HG02623 (cell line): Measurements from ENCODE around the gene C6orf136.
"Not testable (repeated sequence)": the region's sequence is repeated elsewhere in the genome, so short reads cannot be mapped to it uniquely, and the experiment has no call there.

Experiments
- ATAC-seq: cut with Tn5 transposase; IDR thresholded peaks from one replicate; pipeline ENCODE4 v1.9.1; 2021; ENCODE audit warnings: moderate library complexity; ENCODE audit not compliant: unreplicated experiment

C6orf136 gene, protein sequence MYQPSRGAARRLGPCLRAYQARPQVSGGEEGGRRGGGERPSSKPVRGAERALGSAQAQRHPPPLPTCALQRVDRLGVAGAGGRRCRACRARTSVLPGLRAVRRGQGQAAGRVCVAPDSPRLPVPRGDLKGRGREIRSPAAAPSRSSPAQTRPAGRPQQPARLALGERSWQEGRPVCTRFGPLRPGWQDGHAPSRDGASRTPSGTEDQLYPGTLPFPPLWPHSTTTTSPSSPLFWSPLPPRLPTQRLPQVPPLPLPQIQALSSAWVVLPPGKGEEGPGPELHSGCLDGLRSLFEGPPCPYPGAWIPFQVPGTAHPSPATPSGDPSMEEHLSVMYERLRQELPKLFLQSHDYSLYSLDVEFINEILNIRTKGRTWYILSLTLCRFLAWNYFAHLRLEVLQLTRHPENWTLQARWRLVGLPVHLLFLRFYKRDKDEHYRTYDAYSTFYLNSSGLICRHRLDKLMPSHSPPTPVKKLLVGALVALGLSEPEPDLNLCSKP

DNA sequence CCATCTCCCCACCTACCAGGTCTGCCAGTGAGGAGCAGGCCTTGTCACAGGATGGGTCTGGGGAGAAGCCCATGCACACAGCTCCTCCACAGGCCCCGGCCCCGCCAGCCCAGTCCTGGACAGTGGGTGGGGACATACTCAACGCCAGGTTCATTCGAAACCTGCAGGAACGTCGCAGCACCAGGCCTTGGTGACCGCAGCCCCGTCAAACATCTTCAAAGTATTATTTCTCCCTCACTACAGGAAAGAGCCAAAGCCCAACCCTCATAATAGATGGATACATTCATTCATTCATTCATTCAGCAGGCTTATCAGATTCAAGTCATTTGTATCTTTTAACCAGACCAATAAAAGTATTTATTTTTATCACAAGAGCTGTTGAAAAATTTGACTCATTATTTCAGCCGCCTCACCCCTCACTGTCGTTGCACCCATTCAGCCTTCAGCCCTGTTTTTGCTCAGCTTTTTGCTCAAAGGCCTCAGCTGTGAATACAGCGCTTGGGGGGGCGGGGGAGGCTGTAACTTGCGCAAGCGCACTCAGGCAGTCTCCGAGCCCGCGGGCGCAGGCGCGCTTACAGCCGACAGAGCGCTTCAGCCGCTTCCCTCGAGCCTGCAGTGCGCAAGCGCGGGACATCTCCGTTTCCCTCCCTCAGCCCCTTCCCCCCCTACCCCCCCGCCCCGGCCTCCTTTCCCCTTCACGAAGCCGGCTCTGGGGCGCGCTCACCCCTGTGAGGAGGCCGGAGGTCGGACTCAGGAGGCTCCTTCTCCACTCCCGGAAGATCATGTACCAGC, at the start of gene C6orf136:
Gene C6orf136, plus strand, starts transcription at position 684 of the 792 bp plus-strand sequence. Its CDS starts 99 bp downstream, at position 783.
- peak; percentile 56 for ATAC-seq

DNA sequence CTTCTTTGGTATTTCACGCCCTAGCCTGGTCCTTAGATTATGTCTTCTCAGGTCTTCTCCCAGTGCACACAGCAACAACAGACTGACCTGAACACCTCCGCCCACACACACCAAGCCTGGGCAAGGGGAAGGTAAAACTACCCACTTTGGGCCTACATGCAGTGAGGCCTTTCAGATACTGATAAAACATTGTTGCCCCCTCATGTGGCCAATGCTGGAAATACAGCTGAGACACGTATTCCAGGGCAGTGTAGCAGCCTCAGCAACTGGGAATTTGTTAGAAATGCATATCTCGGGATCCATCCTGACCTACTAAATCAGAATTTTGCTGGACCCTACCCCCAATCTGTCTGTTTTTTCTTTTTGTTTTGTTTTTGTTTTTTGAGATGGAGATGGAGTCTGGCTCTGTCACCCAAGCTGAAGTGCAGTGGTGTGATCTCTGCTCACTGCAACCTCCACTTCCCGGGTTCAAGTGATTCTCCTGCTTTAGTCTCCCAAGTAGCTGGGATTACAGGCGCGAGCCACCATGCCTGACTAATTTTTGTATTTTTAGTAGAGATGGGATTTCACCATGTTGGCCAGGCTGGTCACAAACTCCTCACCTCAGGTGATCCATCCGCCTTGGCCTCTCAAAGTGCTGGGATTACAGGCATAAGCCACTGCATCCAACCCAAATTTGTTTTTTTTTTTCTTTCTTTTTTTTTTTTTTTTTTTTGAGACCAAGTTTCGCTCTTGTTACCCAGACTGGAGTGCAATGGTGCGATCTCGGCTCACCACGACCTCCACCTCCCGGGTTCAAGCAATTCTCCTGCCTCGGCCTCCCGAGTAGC, 49.4 kb upstream of the C6orf136 start:
- ATAC-seq, result not testable (repeated sequence)

DNA sequence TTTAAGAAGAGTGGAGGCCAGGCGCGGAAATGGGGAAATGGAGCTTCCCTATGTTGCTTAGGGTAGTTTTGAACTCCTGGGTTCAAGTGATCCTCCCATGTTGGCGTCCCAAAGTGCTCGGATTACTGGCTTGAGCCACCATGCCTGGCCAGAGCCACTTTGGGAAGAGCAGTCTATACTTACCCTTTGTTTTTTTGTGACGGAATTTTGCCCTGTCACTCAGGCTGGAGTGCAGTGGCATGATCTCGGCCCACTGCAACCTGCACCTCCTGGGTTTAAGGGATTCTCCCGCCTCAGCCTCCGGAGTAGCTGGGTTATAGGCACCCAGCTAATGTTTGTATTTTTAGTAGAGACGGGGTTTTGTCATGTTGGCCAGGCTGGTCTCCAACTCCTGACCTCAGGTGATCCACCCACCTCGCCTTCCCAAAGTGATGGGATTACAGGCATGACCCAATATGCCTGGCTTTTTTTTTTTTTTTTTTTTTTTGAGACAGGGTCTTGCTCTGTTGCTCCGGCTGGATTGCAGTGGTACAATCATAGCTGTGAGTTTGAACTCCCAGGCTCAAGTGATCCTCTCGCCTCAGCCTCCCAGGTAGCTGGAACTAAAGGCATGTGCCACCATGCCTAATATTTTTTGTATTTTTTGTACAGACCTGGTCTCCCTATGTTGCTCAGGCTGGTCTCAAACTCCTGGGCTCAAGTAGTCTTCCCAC, 47.9 kb upstream of the C6orf136 start:
- no peak for ATAC-seq

DNA sequence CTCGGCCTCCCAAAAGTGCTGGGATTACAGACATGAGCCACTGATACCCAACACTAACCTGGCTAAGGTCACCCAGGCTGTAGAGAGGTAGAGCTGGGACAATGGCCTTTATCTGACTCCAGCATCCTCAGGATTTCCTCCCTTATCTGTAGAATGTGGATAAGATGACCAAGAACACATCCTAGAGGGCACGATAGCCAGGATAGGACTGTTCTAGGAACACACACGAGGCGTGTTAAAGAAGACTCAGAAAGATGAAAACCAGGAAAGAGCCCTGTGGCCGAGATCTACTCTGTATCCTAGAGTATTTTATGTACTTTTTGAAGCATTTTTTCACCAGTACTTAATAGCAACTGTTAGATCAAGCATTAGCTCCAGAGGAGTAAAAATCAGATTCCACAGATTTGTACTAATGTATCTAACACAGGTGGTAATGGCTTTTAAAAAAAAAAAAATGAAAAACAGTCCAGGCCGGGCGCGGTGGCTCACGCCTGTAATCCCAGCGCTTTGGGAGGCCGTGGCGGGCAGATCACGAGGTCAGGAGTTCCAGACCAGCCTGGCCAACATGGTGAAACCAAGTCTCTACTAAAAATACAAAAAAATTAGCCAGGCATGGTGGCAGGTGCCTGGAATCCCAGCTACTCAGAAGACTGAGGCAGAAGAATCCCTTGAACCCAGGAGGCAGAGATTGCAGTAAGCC, 47.2 kb upstream of the C6orf136 start:
- no peak for ATAC-seq

DNA sequence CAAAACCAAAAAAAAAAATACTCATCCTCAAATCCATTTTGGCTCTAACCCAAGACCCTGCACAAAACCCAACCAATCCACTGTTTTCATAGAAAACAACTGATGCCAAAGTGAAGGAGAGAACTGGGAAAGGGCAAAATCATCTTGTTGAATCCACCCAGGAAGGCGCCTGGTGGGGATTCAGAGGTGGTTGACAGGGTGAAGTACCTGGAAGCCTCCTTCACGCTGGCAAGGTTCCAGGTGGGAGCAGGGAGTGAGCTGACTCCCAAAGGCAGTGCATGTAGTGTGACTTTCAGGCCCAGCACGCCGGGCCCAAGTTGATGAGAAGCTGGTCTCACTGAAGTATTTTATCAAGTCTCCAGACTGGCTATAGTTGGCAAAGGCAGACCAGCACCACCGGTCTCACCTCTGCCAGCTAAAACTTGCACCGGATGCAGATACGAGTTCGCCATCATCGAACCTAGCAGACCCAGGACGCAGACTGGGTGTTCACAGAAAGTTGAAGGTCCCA, 46.4 kb upstream of the C6orf136 start:
- ATAC-seq, result no peak

DNA sequence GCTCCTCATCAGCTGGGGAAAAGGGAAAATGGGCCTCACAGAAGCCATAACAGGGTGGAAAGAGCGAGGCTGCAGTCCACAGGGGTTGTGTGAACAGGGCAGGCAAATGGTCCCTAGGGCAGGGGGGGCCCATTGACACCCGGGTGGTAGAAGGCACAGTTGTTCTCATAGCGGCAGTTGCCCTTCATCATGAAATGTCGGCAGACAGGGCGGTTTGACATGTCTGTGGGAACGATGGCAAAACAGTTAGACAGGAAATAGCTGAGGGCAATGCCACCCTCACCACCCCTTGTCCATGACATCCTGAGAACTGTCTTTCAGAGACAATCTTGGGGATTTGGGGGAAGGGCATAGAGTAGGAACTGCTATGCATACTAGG, 45.5 kb upstream of the C6orf136 start:
- no peak for ATAC-seq

GRCh38 chr6:30601815-30602641, 44.9 kb upstream of the C6orf136 start:
- no peak for ATAC-seq

DNA sequence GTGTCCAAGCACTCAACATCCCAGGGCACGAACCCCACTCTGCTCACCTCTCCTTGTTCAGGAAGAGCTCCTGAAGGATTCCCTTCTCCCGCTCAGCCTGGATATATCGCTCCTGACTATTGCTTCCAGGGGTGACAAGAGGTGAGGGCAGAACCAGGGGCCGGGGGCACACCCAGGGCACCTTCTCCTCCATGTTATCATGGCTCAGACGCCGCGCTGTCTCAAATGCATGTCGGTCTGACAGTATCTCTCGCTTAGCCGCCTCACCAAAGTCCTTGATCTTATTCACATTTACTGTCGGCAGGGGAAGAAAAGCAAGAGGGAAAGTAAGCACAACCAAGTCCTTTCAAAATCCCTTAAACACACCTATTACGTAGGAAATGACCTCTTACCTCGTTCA, 43.0 kb upstream of the C6orf136 start:
- no peak for ATAC-seq

DNA sequence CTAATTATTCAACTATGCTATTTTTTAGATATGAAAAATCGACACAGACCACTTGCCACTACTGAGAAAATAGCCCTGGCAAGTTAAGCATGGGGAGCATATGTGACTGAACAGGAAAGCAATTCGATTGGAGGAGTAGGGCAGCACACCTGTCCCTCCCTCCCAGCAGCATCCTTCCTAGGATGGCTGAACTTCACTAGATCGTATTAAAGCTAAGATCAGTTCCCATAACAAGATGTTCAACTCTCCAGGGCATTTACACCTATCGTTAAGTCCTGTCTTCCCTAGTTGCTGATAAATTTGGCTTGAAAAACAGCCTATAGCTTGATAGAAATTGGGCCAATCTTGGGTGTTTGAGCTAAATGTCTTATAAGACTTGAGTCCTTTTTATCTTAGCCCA, 36.9 kb upstream of the C6orf136 start:
- no peak for ATAC-seq

DNA sequence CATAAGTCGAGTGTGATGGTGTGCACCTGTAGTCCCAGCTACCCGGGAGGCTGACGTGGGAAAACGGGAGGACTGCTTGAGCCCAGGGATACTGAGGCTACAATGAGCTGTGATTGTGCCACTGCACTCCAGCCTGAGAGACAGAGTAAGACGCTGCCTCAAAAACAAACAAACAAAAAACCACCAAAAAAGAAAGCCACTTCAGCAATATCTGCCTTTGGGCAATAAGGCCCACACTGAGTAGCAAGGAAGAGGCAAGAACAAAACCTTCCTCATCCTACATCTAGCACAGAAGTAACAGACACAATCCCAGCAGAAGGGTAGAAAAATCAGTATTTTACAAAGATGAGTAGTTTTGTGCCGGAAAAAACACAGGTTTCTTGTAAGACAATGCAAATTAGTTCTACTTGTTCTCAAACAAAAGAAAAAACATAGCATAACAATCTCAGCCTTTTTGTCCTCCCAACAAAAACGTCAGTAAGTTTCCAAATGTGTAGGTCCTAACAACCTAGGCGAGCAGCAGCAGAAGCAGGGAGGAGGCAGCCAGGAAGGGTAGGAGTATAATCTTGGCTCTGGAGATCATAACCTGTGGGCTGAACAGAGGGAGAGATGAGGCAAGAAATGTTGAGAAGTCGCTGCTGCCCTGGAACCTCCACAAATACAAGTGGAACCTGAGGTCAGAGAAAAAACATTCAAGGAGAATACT, 35.6 kb upstream of the C6orf136 start:
- no peak for ATAC-seq

GRCh38 chr6:30611856-30612194, 35.1 kb upstream of the C6orf136 start:
- no peak for ATAC-seq

DNA sequence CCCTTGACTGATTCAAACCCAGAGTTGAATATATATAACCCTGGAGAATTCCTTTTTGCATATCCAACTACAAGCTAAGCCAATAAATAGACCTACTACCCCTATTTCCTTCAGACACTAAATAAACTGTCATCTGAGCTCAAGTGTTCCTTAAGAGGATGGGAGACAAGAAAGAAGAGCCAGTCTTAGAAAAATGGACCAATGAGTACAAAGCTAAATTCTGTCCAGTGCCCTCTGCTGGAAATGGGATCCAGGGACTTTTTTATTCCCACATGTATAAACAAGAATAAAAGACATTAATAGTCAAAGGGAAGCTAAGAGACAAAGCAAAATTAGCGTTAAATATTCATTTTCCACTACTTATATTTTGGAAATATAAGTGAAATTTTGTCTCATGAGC, 34.7 kb upstream of the C6orf136 start:
- no peak for ATAC-seq

DNA sequence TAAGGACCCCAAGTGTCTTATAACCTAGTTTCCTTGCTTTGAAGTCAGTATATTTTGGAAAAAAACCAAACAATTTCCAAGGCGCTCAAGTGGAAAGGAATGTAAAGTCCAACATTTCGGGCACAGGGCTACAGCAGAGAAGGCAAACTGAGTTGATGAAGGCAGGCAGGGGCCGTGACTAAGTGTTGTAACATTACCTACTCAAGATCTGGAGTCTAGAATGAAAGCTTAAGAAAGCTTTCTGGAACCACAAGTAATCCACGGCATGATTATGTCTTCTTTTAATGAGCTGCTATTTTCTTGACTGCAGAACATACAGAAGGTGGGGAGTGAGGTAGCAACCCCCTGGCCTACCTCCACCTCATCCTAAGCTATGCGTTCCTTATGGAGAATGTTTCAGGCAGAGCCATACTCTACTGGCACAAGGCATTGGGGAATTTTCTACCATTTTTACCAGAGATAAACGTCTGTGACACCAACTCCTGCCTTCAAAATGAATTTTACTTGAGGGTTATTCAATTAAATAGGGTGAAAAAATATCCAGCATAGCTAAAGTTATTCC, 34.2 kb upstream of the C6orf136 start:
- no peak for ATAC-seq

- no peak for ATAC-seq
These were observed 33.5 kb upstream of the C6orf136 start for GRCh38 chr6:30613251-30614043.

DNA sequence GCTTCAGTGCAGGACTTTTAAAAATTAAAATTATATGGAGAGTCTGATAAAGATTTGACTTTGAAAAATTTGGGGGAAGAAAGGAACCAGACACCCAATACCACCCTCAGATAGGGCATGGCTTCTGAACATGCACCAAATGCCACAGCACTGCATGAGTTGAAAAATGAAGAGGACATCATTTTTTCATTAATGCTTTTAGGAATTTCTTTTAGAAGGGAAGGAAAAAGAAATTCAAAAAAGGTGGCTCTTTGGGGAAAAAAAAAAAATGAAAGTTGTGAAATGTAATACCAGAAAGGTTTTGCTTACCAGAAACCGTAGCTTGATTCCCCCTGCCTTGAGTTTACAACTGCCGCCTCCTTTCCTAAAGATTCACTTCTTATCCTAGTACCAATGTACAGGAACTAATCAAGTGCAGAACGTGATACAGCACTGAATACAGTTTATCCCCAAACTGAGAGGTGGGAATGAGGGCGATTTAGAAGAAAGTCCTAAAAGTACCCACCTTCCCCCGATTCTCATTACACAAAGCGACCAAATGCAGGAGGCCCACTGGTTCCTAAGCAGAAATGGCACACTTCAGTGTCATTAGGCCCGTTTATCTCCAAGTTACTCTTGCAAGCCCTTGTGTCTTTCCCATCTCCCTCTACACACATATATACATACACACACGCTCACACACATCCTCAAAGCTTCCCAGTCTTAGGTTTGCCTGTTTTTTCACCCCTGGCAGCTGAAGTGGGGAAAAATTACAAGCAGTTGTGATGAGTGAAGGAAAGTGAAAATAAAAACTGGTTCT, 32.7 kb upstream of the C6orf136 start:
- ATAC-seq, result no peak

- ATAC-seq, result no peak
These were observed 32.1 kb upstream of the C6orf136 start for GRCh38 chr6:30614843-30615218.
